ENCODE measurements around the gene UNC45B.

DNA sequence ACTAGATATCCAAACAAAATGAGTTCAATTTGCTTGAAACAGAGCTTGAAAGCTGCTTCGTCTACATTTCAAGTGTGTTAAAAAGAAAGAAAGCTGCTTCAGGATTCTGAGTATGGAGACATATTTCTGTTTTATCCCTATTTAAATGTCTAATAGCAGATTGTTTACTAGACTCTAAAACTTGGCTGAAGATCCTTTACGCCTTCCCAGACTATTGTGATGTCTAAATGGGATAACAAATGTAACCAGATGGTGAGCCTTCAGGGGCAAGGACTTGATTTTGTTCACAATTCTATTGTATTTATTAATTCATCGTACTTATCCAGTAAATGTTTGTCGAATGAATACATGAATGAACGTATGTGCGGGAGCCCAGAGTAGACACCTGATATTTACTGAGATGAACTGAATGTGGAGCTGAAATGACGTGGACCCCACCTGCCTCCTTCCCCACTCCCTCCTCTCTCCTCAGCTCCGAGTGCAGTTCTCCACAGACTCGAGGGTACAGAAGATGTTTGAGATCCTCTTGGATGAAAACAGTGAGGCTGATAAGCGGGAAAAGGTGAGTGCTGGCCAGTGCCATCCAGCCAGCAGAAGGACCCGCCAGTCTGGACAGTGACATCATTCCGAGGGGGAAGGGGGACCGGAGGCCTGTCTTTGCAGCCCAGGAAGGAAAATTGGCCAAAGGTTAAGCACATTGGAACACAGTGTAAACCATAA lies 5.0 kb downstream of the UNC45B start:
- TF ChIP-seq EZH2 (IDR thresholded peaks at IDR 0.05; ENCODE audit: borderline replicate concordance, low read length) = no peak
- TF ChIP-seq, protein P1, sequence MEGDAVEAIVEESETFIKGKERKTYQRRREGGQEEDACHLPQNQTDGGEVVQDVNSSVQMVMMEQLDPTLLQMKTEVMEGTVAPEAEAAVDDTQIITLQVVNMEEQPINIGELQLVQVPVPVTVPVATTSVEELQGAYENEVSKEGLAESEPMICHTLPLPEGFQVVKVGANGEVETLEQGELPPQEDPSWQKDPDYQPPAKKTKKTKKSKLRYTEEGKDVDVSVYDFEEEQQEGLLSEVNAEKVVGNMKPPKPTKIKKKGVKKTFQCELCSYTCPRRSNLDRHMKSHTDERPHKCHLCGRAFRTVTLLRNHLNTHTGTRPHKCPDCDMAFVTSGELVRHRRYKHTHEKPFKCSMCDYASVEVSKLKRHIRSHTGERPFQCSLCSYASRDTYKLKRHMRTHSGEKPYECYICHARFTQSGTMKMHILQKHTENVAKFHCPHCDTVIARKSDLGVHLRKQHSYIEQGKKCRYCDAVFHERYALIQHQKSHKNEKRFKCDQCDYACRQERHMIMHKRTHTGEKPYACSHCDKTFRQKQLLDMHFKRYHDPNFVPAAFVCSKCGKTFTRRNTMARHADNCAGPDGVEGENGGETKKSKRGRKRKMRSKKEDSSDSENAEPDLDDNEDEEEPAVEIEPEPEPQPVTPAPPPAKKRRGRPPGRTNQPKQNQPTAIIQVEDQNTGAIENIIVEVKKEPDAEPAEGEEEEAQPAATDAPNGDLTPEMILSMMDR (conservative IDR thresholded peaks at IDR 0.05 in 1 of 2, IDR thresholded peaks at IDR 0.05 in 1 of 2; ENCODE audit: extremely low read depth in 1 of 2, insufficient read depth in 1 of 2, low read depth in 1 of 2, low read length in 2 of 2) = no peak

Measured in mammary epithelial cell (primary cell).